Large intestine (tissue), 3 donors: ENCODE results near the gene GPR3. TPM values are rescaled to one million over a fixed set of nuclear protein-coding genes. Genes with fewer than 3 reads are reported as not detected.

Source experiments
- DNase-seq, 2 donors: peaks; one replicate each; pipeline versions ENCODE4 v3.0.0 to v3.0.0-alpha.2; 2013
- H3K27ac ChIP-seq: one replicate; pipeline ENCODE4 v1.5.1; 2013; ENCODE audit warnings: low read length
- H3K27me3 ChIP-seq: 2 replicates; pipeline ENCODE4 v1.6.1; 2013; ENCODE audit warnings: low read length; ENCODE audit not compliant: control insufficient read depth, insufficient read depth
- H3K36me3 ChIP-seq: 2 replicates; pipeline ENCODE4 v1.6.1; 2013; ENCODE audit warnings: low read length; ENCODE audit not compliant: control insufficient read depth, insufficient read depth
- H3K4me1 ChIP-seq: one replicate; pipeline ENCODE4 v1.6.1; 2013; ENCODE audit warnings: low read length; ENCODE audit not compliant: control insufficient read depth, insufficient read depth
- H3K4me3 ChIP-seq: one replicate; pipeline ENCODE4 v1.5.1; 2013; ENCODE audit warnings: low read length
- H3K9me3 ChIP-seq: one replicate; pipeline ENCODE4 v1.6.1; 2013; ENCODE audit warnings: mild to moderate bottlenecking, low read depth, low read length, moderate library complexity; ENCODE audit not compliant: control insufficient read depth
- WGBS: methylation state at CpG from one replicate; pipeline ENCODE4 v1.1.5; 2013; ENCODE audit warnings: low lambda C conversion rate; ENCODE audit not compliant: insufficient coverage; 5-methylcytosine and 5-hydroxymethylcytosine counted together
- polyA plus RNA-seq: library from polyadenylated mRNA; unstranded; fragments of 120-200 nt; gene quantifications from one replicate; pipeline ENCODE4 v1.2.1, GENCODE V29; 2013

GPR3 gene
- polyA plus RNA-seq, 1 donor = 0.27 TPM

DNA sequence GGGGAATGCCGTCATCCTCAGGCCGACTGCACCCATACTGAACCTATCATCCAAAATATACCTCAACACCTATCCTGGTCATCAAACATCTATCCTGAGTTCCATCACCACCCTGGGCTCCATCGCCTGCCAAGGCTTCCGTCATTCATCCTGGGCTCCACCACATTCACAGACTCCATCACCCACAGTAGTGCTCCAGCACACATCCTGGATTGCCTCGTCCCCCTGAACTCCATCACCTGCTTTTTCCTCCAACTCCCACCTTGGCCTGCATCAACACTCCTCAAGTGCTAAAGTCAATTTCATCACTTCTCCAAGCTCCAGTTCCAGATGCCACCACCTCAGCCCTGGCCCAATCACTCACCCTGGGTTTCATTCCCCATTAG, 33.5 kb upstream of the GPR3 start:
- Histone ChIP-seq H3K9me3 (peaks cover 7% of the 10 kb centered on the region), H3K27me3 (peaks cover 31% of the 10 kb centered on the region), H3K4me3 (no peak overlapping the region), H3K36me3 (peaks cover 5% of the 10 kb centered on the region), H3K27ac (no peak overlapping the region), H3K4me1 (peaks cover 14% of the 10 kb centered on the region)
- no CpG with 5 or more reads among the region's 5 CpGs for WGBS
- DNase-seq = no peak

DNA sequence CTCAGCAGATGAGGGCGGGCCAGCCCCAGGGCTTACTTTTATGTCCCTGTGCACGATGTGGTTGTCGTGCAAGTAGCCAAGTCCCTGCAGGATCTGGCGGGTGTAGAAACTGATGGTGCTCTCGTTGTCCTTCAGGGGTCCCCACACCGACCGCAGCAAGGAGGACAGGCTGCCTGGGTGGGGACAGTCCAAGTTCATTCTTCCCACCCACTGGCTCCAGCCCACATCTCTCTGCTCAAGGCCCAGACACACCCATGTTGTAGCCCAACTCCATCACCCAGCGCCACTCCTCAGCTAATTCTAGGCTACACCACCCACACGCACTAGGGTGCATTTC, 32.6 kb upstream of the GPR3 start:
- Histone ChIP-seq H3K9me3 (peaks cover 7% of the 10 kb centered on the region), H3K27ac (no peak overlapping the region), H3K36me3 (peaks cover 5% of the 10 kb centered on the region), H3K27me3 (peaks cover 31% of the 10 kb centered on the region), H3K4me1 (peaks cover 22% of the 10 kb centered on the region), H3K4me3 (no peak overlapping the region)
- DNase-seq = no peak
- no CpG with 5 or more reads among the region's 9 CpGs for WGBS

- Histone ChIP-seq H3K9me3 (peaks cover 7% of the 10 kb centered on the region), H3K4me1 (peaks cover 27% of the 10 kb centered on the region), H3K36me3 (peaks cover 5% of the 10 kb centered on the region), H3K27me3 (peaks cover 31% of the 10 kb centered on the region), H3K4me3 (peak overlapping the region; percentile 21), H3K27ac (no peak overlapping the region)
- DNase-seq = peak in 1 of 2 donors; percentile 39
- WGBS = no CpG with 5 or more reads among the region's 71 CpGs
Measured at GRCh38 chr1:27360159-27361043, 32.0 kb upstream of the GPR3 start.

- Histone ChIP-seq H3K27me3 (peaks cover 31% of the 10 kb centered on the region), H3K9me3 (peaks cover 7% of the 10 kb centered on the region), H3K4me1 (peaks cover 27% of the 10 kb centered on the region), H3K36me3 (peaks cover 5% of the 10 kb centered on the region), H3K4me3 (no peak overlapping the region), H3K27ac (no peak overlapping the region)
- DNase-seq = no peak
- no CpG with 5 or more reads among the region's 21 CpGs for WGBS
Measured at GRCh38 chr1:27361044-27361402, 31.4 kb upstream of the GPR3 start.

DNA sequence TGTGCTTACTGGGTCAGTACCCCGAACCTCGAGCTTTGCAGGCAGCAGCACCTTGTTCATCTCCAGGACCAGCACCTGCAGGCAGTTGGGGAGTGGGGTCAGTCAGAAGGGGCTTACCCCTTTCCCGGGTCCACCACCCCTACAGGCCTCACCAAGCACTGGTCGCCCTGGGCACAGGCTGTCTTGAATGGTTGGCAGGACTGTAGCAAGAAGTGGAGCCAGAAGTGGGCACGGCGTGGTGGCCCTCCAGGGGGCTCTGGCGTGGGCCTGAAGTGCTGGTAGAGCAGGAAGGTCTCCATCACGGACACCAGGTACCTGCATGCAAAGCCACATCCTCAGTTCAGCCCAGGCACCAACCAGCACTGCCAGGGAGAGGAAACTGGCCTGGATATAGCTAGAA, 30.9 kb upstream of the GPR3 start:
- H3K36me3 ChIP-seq = peaks cover 5% of the 10 kb centered on the region
- DNase-seq = no peak
- peaks cover 31% of the 10 kb centered on the region for H3K27me3 ChIP-seq
- no peak overlapping the region for H3K27ac ChIP-seq
- WGBS = no CpG with 5 or more reads among the region's 8 CpGs
- H3K4me3 ChIP-seq = no peak overlapping the region
- peaks cover 27% of the 10 kb centered on the region for H3K4me1 ChIP-seq
- peaks cover 5% of the 10 kb centered on the region for H3K9me3 ChIP-seq

DNA sequence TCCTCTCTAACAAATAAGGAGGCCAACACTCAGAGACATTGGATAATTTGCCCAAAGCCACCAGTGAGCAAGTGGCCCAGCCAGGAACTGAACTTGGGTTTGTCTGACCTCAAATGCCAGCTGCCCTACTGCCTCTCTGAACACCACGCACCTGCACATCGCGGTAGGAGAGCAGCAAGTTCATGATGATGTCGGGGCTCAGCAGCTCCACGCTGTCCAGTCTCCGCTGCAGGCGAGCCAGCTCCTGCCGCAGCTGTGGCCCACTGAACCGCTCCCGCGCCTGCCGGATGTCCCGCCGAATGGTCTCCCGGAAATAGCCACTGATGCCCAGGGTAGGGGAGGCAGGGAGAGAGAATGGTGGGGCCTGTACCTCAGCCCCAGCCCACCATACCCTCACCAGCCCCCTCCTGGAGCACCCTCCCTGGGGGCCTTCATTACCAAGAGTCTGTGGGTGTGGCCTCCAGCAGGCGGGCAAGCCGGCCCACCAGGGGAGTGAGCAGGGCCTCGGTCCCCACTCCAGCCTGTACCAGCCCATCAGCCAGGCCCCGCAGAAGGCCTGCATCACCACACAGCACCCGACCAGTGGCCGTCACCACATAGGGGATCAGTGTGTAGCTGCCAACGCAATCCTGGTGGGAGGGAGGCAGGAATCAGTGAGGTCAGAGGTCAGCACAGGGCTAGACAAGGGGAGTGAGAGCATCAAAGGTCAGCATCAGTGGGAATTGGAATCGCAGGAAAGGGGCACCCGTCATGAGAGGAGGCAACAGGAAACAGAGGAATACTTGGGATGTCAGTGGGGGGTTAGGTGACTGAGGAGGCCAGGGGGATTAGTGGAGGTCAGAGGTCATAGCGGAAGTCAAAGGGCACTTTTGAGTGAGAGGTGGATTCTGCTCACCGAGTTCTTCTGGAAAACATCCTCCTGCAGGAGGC, 28.4 kb upstream of the GPR3 start:
- no peaks in the 10 kb centered on the region for H3K9me3 ChIP-seq
- no peak overlapping the region for H3K27ac ChIP-seq
- peaks cover 17% of the 10 kb centered on the region for H3K27me3 ChIP-seq
- no peak for DNase-seq
- no peak overlapping the region for H3K4me3 ChIP-seq
- peaks cover 29% of the 10 kb centered on the region for H3K4me1 ChIP-seq
- WGBS = no CpG with 5 or more reads among the region's 26 CpGs
- H3K36me3 ChIP-seq = peaks cover 5% of the 10 kb centered on the region

DNA sequence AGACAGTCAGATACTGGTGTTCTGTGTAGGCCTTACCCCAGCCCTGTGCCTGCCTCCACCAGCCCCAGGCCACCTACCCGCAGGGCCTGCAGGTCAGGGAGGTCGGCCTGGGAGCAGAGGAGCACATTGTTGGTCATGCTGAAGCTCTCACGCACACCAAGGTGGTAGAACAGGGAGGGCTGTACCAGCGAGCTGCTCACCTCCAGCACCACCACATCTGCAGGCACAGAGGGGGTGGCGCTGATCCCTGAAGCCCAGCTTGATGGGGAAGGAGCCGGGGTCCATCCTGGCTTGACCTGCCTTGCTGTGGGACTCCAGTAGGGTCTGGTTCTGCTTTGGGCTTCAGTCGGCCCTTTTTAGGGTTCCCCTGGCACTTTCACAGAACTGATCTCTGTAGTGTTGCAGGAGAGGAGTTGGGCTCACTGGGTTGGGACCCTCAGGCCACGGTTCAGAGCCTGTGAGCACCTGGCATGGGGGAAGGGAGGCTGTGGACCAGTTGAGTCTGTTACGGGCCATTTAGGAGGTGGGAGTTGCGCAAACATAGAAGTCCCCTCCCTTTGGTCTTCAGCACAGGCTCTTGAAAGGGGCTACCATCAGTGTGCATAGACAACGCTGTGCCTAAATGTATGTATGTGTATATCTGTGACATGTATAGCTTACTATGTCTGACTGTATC, 27.6 kb upstream of the GPR3 start:
- no CpG with 5 or more reads among the region's 11 CpGs for WGBS
- Histone ChIP-seq H3K4me1 (peaks cover 25% of the 10 kb centered on the region), H3K36me3 (peaks cover 5% of the 10 kb centered on the region), H3K27ac (peak overlapping the region; percentile 90), H3K27me3 (peaks cover 9% of the 10 kb centered on the region), H3K4me3 (peak overlapping the region; percentile 62), H3K9me3 (no peaks in the 10 kb centered on the region)
- no peak for DNase-seq

GRCh38 chr1:27365372-27366112, 26.9 kb upstream of the GPR3 start:
- H3K36me3 ChIP-seq = peaks cover 5% of the 10 kb centered on the region
- peak overlapping the region; percentile 90 for H3K27ac ChIP-seq
- peaks cover 21% of the 10 kb centered on the region for H3K4me1 ChIP-seq
- peaks cover 5% of the 10 kb centered on the region for H3K27me3 ChIP-seq
- H3K9me3 ChIP-seq = no peaks in the 10 kb centered on the region
- DNase-seq = peak; percentile 83 to 92
- peak overlapping the region; percentile 62 for H3K4me3 ChIP-seq
- no CpG with 5 or more reads among the region's 40 CpGs for WGBS

DNA sequence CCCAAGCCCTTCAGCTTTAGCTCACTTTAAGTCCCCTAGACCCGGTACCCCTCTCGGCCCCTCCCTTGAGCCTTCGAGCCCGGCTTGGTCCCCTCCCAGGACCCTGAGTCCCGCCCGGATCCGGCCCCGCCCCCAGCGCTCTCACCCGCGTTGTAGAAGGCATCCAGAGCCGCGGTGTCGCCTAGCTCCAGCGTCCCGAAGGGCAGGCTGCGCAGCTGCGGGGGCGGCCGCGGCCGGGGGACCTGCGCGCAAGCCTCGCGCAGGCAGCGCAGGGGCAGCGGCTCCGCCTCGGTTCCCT, 26.4 kb upstream of the GPR3 start:
- H3K36me3 ChIP-seq = peaks cover 5% of the 10 kb centered on the region
- WGBS = no CpG with 5 or more reads among the region's 30 CpGs
- no peaks in the 10 kb centered on the region for H3K9me3 ChIP-seq
- peak; percentile 64 to 75 for DNase-seq
- H3K4me3 ChIP-seq = peak overlapping the region; percentile 62
- peaks cover 21% of the 10 kb centered on the region for H3K4me1 ChIP-seq
- peak overlapping the region; percentile 90 for H3K27ac ChIP-seq
- no peaks in the 10 kb centered on the region for H3K27me3 ChIP-seq
